Fibroblast of pulmonary artery (primary cell): Measurements from ENCODE around the gene CLSTN2.

Experiments used
- DNase-seq: peaks from one replicate; pipeline ENCODE4 v3.0.0-alpha.2; 2010; ENCODE audit warnings: low read depth
- H3K4me3 ChIP-seq: replicated peaks from 2 replicates; pipeline ENCODE4 v1.5.1; 2011; ENCODE audit warnings: low read depth, mild to moderate bottlenecking, control low read depth, low read length, moderate library complexity
- TF ChIP-seq, protein P1 (sequence below): IDR thresholded peaks from 2 replicates; pipeline ENCODE4 v1.5.1; 2011; ENCODE audit warnings: mild to moderate bottlenecking, control low read depth, low read length, inconsistent platforms; ENCODE audit errors: missing control alignments

Gene CLSTN2

DNA sequence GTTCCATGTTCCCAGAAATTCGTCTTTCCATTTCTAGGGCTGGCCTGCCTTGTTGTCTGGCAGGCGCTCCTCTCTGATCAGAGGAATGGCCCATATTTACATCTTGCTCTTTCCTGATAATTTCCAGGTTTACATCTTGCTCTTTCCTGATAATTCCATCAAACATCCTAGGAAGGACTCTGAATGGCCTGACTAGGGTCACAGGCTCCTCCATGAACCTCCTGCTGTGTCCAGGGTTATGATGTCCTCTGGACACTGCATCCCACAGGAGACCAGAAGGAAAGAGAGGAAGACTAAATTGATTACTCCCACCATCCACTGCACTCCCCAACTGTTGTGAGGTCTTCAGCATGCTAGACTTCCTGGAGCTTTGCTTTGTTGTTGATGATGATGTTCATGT lies 75.4 kb downstream of the CLSTN2 start:
- TF ChIP-seq, protein P1, sequence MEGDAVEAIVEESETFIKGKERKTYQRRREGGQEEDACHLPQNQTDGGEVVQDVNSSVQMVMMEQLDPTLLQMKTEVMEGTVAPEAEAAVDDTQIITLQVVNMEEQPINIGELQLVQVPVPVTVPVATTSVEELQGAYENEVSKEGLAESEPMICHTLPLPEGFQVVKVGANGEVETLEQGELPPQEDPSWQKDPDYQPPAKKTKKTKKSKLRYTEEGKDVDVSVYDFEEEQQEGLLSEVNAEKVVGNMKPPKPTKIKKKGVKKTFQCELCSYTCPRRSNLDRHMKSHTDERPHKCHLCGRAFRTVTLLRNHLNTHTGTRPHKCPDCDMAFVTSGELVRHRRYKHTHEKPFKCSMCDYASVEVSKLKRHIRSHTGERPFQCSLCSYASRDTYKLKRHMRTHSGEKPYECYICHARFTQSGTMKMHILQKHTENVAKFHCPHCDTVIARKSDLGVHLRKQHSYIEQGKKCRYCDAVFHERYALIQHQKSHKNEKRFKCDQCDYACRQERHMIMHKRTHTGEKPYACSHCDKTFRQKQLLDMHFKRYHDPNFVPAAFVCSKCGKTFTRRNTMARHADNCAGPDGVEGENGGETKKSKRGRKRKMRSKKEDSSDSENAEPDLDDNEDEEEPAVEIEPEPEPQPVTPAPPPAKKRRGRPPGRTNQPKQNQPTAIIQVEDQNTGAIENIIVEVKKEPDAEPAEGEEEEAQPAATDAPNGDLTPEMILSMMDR: no peak
- H3K4me3 ChIP-seq: no peak overlapping the region
- DNase-seq: no peak

DNA sequence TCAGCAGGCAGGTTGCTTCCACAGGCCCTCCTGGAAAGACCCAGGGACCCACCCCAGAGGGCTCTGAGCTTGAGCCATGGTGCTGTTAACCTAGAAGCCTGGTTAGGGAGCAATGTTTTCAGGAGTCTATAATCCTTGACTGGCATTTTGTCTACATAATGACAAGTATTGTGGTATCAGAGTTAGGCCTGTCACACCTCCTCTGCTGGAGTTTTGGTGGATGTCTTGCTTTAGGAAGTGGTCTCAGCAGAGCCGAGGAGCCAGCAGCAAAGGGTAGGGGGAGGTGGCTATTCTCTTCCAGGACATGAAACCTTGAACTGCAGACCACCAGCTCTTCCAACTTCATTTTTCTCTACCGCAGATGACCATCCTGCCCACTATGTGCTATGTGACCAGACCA lies 76.1 kb downstream of the CLSTN2 start:
- TF ChIP-seq, protein P1: no peak
- no peak for DNase-seq
- H3K4me3 ChIP-seq: no peak overlapping the region

DNA sequence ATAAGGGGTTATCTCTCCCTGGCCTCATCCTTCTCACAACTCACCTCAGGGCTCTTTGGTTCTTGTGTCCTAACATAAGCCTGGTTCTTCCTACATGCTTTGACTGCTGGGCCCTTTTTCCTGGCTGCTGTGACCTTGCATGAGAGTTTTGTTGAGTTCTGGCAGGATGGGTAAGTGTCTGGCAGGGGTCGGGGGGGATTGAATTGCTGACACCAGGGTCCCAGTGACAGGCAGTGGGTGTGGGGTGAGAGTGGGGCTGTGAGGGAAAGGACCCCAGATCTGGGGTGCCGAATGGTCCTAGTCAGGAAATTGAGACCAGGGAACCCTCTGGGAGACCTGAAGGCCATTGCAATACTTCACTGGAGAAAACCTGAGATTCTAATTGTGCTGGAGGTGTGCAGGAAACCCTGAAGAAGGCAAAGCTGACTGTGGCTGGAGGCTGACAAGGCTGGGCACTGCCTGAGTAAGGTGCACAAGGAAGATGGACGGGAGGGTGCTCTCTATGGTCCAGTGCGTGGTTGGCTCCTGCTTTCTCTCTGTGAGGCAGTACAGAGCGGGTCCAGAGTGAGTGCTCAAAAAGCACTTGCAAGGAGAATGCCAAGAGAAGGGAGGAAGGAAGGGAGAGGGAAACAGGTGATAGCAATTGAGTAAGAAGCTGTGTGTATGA lies 76.8 kb downstream of the CLSTN2 start:
- TF ChIP-seq, protein P1: no peak

DNA sequence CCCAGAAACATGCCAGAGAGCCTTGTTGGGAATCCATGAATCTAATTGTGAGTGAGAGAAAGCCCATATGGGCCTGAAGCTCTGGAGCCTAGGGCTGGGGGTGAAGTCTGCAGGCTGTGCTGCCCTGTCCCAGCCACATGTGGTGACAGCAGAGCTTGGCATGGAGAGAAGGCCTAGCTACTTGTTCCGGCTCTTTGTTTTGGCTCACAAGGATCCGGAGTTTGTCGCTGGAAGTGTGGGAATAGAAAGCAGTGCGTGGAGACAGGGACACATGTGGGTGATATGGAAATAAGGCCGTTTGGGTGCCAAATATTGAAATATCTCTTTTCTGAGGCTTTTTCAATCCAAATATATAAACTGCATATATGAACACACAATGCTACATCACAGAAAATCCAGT lies 78.2 kb downstream of the CLSTN2 start:
- H3K4me3 ChIP-seq: no peak overlapping the region
- TF ChIP-seq, protein P1: no peak
- DNase-seq: no peak

More for the DNA sequence above, 76.8 kb downstream of the CLSTN2 start:
- DNase-seq: no peak
- no peak overlapping the region for H3K4me3 ChIP-seq

DNA sequence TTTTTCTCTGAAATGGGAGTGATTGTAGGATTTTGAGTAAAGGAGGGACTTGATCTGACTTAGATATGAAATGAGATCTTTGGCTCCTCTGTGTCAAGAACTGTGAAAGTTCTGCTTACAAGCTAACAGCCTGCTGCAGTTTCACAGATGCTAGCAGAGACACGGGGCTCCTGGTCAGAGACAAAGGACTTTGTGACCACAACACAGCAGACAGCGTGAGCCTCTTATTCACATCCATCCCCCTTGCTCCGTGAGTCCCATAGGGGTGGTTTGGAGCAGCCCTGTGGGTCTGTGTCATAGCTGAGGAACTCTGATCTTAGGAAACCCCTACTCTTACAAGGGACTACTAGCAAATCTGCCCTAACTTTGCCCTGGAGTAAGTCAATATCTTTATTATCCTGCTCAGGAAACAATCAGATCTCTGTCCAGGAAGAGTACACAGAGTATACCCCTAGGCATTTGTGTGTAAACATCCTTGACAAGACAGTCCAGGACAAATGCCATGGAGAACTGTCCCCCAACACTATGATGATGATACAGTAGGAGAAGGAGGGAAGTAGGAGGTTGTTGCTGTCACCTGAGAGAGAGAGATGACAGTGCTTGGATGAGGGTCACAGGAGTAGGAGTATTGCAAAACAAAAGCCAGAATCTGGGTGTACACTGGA lies 80.0 kb downstream of the CLSTN2 start:
- TF ChIP-seq, protein P1: no peak
- no peak for DNase-seq
- no peak overlapping the region for H3K4me3 ChIP-seq

DNA sequence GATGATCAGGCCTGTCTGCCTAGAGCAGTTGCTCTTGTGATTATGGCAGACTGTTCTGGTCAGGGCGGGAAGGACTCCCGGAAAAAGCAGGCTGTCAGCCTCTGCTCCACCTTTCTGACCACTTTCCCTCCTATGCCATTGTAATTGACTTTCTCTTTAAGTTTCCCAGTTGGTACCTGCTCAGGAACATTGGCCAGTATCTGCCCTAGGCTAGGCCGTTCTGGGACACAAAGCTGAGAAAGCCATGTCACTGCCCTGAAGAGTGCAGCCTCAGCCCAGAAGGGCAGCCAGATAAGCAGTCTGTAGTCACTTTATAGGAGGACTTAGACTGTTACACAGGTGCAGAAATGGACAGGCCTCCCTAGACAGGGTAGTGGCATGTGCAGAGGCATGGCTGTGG lies 80.8 kb downstream of the CLSTN2 start:
- TF ChIP-seq, protein P1: no peak
- no peak overlapping the region for H3K4me3 ChIP-seq
- no peak for DNase-seq

DNA sequence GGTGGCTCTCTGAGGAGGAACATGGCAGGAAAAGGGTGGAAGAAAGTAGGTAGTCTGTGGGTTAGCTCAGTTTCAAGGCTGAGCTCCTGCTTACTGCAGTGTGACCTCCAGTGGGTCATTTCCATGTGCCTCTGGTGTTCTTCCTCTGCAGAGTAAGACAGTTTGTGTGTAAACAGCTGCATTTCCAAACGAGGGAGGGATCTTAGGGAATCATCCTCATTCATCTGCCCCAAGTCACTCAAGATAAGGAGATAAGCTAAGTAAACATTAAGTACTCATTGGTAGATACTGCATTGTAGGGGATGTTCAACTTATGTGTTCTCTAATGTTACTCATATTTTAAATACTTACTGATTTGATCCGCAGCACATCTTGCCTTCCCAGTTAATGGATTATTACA lies 83.6 kb downstream of the CLSTN2 start:
- DNase-seq: no peak
- TF ChIP-seq, protein P1: no peak
- H3K4me3 ChIP-seq: no peak overlapping the region
